Suppressor macrophage treated with lipopolysaccharide for 4 hours (primary cell): ENCODE results near the gene TCF7L2.
A peak's percentile ranks its signal among the peaks of the same experiment; 100 is the strongest.

Source experiments
- DNase-seq: peaks from one replicate; pipeline ENCODE4 v3.0.0-alpha.2; 2020

The TCF7L2 gene

DNA sequence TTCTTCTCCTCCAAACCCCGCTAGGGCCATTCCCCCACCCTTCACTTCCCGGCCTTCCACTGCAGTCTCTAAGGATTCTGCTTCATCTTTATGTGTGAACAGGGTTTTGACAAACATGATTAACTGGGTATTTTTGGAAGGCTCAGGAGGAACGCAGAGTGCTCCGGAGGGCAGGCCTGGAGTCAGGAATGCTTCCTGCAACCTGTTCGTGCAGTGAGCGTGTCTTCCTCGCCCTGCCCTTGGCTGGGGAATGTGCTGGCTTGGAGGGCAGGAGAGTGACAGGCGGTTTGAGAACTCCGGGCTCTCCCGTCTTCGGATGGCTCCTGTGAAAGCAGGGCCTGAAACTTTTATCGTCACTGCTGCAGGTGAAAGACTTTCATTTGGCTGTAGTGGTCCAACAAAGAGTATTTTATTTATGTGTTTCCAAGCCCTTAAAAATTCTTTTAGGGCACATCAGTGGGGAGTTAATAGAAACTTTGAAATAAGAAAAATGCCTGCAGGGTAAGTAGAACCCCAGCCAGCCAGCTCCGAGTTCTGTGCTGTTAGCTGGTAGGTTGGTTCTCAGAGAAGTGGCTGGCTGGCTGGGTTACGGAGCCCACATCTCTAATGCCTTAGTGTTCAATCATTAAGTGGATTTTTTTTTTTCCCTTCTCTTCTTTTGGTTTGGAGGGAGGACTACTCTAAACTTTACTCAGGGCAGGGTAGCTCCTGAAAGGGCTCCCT lies 51.0 kb downstream of the TCF7L2 start:
- no peak for DNase-seq

DNA sequence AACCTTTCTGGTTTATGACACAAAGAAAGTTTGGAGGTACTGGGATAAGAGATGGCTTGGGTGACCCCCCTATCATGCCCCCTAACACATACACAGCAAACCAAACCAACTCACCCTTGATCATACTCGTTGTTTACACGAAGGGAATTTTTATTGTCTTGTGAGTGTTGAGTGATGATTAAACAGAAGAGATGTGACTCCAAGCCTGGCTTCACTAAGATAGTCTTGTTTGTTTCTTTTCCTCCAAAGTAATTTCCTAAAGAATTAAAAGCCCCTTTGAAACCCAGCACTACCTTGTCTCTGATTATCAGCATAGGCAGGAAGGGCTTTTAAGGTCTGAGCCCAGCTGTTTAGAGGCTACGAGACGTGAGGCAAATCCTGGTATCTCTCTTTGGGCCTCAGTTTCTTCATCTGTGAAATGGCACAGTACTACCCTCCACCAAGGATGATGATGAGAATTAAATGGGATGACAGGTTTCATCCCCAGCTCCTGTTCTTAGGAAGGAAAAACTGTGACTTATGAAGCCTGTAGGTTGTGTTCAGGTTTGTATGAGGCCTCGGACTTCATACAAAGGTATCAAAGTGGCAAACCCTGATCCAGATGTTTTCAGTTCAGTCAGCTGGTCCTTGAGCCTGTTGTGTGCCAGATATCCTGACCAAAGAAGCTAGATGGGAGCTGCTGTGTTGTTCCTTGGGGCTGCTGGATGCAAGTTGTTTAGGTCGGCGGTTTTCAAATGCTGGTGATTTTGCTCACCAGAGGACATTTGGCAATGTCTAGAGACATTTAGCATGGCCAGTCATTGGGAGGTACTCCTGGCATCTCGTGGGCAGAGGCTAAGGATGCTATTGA lies 51.8 kb downstream of the TCF7L2 start:
- no peak for DNase-seq

DNA sequence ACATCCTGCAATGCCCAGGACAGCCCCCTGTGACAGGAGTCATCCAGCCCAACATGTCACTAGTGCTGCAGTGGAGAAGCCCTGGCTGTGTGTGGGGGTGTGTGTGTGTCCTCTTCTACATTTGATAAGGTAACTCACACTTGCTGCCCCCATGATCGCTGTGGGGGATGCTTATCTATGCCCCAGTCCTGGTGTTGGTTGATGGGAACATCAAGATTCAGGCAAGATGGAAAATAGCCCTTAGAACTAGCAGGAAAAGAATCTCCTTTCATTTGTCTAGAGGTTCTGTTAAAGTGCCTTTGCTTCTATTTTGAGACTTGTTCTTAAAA lies 52.4 kb downstream of the TCF7L2 start:
- no peak for DNase-seq

DNA sequence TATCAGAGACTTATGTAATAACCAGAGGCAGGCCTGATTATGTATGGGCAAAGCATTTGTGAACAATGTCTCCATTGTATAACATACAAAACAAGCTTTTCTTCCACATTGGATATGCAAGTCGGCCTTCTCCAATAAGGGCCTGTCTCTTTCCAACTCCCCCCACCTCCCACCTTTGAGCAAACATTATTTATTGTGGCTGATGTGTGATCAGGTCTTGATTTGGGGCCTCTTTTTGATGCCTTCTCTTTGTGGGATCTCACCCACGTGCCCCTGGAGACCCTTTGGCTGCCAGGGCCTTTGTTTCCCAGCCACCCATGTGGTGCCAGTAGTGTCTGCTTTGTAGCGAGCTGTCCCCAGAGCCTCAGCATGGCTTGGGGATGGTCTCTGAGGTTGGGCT lies 53.0 kb downstream of the TCF7L2 start:
- no peak for DNase-seq

DNA sequence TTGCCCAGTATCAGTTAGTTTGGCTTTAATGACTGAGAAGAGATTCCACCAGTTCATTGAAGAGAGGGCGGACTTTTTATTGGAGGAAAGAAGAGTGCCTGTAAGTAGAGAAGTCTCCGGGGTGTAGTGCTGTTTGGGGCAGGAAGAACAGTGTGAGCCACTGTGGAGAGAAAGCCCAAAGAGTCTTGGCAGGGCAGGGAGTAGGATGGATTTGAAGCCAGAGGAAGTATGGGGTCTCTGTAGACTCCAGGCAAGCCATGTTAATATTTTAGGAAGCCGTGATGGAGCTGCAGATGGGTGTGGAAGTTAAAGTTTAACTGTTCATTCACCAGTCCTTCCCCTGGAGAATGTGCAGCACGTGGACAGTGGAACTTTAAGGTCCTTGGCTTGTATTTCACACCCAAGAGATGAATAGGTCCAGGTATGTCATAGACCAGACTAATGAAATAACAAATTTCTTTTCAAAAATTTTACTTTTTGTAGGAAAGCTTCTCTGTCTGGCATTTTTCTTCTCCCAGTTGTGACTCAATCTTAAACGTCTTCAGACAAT lies 54.1 kb downstream of the TCF7L2 start:
- DNase-seq = no peak

DNA sequence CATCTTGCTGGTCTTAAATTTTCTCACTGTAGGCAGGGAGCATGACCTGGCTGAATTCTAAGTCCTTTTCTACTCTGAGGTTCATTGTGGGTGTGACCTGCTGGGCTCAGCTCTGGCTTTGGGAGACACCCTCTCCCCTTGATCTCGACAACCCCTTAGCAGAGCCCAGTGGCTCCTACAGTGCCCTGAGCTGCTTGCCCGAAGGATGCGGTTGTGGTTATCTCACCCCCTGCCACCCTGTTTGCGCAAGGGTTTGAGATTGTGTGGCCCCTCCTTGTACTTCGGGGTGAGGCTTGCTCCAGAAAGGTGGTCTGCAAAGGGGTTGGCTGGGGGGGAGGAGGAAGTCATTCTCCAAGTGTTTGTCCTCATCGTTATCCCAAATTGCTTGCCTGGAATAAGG lies 55.3 kb downstream of the TCF7L2 start:
- no peak for DNase-seq

DNA sequence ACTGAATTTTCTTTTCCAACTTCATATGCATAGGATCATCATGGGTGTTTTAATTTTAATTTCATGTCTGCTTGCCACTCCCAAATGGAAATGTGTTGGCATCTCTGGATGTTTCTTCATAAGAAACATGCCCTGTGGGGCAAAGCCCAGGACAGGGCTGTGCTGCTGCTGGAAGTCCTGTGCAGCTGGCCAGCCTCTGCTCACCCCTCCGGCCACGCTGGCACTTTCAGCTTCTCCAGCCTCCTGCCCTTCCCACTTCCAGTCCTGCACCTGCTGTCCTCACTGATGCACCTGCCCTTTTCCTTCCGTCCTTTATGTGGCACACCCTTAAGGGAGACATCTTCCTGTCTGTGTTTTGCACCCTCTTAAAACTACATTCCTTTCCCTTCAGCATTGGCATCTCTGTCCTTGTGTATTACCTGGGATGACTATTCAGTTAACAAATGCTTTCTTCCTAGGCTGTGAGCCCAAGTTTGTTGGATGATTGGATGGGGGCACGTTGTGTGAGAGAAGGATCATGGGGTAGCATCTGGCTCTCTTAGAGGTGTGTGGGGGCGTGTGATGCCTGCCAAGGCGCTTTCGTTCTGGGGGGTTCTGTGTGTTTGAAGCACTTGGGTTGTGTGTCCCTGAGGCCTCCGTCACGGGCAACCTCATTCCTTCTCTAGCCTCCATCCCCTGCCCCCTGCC lies 56.8 kb downstream of the TCF7L2 start:
- no peak for DNase-seq

DNA sequence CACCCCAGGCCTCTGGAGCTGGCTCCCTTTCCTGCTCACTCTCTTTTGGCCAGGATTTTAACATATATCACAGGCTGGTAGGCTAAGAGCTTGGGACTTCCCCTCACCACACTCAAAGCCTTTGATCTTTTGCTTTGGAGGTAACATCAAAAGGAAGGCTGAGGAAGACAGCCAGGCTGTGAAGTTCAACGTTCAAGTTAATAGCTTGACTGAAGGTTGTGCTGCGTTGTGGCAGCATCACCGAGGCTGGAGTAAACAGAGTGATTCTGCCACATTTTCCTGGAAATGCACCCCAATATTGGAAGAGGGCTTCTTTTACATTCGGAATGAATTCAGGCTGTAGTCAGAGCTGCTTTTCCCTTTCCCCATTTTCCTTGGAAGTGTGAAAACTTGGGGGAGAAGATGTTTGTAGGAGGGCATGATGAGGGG lies 57.3 kb downstream of the TCF7L2 start:
- DNase-seq = no peak

DNA sequence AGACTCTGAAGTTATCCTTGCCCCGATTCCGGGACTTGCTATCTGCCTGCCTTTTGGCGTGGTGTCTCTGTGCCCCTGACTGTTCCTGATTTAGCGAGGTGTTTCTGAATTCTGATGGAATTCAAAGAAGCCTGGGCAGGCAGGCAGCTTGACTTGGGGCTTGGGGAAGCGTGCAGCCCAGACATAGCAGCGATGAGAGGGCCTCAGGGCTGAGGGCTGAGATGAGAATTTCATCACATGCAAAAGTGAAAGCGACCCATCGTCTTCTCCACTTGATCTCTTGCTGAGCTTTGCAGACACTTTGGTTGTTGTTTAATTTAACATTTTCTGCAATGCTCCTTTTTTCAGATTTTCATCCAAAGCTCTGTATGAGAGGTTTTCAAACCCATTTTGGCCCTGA lies 57.8 kb downstream of the TCF7L2 start:
- DNase-seq = peak; percentile 61

DNA sequence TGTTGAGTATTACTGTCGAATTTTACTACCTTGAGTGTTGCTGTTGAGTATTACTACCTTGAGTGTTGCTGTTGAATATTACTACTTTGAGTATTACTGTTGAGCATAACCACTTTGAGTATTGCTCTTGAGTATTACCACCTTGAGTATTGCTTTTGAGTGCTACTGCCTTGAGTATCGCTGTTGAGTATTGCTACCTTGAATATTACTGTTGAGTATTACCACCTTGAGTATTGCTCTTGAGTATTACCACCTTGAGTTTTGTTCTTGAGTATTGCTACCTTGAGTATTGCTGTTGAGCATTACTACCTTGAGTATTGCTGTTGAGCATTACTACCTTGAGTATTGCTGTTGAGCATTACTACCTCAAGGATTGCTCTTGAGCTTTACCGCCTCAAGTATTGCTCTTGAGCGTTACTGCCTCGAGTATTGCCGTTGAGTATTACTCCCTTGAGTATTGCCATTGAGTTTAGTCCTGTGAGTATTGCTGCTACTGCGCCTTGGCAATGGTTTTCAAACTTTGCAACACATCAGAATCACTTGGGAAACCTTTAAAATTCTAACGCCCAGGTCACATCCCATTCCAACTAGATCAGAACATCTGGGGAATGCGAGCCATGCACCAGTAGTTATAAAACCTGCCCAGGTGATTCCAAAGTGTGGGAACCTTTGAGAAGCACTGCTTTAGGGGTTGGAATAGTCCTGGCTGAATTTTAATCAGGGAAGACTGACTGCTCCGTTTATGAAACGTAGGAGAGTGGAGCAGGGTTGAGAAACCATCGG lies 61.7 kb downstream of the TCF7L2 start:
- no peak for DNase-seq

DNA sequence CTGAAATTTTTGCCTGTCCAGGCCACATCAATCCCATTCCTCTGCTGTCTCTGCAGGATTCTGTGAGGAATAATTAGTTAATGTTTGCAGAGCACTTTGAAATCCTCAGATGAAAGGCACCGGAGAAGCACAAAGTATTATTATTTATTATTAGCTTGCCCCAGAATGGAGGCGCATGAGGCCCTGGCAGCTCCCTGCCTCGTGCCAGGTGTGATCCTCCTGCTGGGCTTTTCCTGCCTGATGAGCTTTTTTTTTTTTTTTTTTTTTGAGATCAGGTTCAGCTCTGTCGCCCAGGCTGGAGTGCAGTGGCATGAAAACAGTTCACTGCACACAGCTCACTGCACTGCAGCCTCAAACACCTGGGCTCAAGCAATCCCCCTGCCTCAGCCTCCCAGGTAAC lies 65.2 kb downstream of the TCF7L2 start:
- no peak for DNase-seq

DNA sequence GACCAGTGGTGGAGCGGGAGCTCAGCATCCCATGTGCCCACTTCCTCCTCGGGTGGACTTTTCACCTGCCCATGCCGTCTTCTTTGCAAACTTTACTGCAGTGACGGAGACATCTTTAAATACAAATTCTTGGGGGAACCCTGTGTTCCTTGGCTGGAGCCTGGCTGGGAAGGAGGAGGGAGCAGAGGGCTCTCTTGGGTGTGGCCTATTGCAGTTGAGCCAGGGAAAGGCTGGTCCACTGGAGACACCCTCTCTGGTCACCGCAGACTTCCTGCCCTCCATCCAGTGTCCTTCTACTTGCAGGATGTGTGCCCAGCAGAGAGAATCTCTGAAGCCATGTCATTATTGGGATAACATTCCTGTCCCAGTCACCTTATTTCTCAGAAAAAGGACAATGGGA lies 67.3 kb downstream of the TCF7L2 start:
- DNase-seq = no peak

DNA sequence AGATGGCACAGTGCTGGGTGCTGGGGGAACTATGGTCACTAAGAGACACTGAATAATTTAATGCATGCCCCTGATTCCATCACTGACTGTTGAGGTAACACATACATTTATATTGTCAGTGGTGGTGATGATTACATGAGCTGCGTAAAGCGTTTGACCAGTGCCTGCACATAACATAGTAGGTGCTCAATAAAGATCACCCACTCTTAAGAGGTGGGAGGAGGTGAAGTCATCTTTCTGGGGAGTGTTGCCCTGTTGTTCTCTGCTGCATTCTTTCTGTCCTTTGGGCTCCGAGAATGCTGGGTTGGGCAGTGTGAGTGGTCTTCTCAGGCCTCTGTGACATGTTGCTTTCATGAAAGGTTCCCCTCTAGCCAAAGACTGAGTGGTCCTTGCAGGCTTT lies 68.0 kb downstream of the TCF7L2 start:
- no peak for DNase-seq

DNA sequence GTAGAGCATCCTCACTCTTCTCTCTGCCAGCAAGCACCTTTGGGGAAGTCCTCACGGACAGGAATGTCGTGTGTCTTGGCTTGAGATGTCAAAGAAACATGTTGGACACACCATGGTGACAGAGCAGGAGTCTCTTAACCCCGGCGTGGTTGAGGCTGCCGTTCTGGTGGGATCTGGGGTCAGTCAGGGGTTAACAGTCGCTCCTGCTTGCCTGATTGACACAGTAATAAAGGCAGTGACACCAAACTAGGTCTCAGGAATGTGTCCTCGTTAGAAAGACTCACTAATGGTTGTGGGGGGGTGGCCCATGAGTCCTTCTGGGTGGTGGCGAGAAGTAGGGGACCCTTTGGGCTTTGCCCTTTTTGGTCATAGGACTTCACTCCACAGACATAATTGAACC lies 69.0 kb downstream of the TCF7L2 start:
- DNase-seq = no peak

DNA sequence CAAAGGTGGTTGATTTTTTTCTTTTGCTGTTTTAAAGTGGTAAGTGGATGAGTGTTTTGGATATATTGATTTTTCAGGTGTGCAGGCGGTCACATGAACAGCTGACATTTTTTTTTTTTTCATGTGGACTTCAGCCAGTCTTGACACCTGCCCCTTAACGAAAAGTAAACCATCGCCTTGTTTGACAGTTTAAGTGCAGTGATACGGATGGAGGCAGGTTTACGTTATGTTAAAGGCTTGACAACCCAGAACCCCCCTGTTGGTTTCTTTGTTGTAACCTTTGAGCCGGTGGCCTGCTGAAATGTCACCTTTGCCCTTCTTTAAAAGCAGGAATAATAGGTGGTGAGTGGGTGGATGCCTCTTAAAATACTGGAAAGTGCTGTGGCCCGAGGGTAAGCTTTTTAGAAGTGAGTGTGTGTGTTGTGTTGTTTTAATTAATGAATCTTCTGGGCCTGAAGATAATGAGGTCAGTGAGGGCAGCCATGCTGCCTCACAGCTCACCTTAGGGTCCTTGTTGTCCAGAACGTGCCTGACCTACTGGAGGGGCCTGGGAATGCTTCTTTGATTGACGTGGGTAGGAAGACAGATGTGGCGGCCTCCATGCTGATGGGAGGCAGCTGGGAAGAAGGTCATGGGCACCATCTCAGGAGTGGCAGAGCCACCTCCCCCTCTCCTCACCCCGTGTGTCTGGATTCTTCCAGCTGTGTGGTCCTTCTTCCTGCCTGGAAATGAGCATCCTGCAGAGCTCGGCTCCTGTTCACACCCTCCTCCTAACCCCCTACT lies 69.8 kb downstream of the TCF7L2 start:
- no peak for DNase-seq

DNA sequence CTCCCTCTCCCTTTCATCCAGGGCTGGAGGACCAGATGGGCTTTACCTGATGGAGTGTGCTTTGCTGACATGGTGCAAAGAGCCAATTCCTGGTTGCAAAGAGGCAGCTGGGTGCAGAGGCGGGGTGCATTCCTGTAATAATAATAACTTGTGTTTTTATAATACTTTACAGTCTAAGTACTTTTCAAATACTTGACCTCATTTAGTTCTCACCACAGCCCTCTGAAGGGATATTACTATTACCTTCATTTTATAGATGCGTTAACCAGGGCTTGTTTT lies 70.4 kb downstream of the TCF7L2 start:
- no peak for DNase-seq

DNA sequence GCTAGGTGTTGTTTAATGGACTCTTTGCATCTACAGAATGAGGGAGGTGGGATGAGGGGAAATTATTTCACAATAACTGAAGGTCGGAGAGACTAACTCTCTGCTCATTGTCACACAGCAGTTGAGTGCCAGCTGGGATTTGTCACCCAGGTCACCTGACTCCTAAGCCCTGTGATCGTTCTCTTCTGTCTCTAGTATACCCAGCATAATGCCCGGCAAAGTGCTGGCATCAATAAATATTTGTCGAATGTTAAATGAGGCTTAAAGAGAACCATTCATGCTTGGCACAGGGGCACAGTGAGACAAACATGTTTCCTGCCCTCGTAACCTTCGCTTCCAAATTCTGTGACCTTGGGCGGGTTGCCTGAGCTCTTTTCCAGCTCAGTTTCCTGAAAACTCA lies 70.8 kb downstream of the TCF7L2 start:
- DNase-seq = no peak

DNA sequence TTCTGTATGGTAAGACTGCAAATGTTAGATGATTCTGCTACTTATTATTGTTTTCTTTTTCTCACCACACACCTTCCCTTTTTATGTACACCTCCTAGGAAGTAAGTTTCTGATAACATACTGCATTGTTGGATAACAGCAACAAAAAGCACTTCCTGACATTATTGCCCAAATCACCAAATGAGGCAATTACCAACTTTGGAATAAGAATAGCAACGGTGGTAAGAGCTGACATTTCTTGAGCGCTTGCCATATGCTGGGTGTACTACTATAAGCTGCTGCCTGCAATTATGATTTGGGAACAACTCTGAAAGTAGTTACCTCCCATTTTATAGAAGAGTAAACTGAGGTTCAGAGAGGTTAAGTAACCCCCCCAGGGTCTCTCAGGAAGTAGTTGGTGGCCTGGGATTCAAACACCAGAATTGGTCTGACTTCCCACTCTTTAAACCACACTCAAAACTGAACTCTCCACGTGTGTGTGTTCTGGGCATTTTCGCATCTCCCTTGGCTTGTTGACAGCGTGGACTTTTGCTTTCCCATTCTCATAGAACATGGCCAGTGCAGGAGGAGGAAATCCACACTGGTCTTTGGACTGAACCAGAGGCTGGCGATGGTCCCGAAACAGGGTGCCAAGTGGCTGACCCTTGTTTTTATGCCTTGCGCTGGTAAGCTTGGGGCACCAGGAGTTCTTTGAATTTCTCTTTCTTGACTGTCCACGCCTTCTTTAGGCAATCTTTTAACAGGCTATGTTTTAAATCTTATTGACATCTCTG lies 71.4 kb downstream of the TCF7L2 start:
- DNase-seq = no peak

DNA sequence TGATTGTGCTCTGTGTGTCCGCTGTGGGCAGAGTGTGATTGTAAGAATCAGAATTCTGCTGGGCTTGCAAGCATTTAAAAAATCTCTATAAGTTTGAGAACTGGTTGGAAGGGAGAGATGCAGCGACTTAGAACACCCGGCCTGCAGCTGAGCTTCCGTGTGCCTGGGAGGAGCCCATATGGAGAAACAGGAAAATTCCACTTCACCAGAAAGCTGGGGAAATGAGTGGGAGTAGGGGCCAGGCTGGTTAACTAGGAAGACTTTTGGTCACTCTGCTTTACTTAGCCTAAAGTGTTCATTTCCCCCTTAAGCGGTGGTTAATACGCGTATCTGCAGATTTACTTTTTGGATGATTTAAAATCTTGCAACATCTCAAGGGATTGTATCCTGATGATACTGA lies 72.2 kb downstream of the TCF7L2 start:
- DNase-seq = no peak

DNA sequence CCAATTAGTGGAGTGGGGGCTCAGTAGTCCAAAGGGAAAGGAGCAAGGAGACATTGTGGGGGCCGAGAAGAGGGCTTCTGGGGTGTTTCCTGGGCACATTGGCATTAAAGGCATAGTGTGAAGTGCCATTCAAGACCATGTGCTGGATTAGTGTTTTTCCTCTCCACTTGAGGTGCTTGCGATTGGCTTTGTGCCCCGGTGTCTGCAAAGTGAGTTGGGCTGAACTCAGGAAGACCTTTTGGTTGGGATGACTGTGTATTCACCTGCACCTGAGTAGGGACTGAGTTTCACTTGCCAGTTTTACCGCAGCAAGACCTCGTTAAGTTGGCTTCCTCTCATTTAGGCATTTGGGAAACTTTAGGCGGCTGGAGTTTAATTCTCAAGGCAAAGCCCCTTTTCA lies 73.0 kb downstream of the TCF7L2 start:
- DNase-seq = no peak

DNA sequence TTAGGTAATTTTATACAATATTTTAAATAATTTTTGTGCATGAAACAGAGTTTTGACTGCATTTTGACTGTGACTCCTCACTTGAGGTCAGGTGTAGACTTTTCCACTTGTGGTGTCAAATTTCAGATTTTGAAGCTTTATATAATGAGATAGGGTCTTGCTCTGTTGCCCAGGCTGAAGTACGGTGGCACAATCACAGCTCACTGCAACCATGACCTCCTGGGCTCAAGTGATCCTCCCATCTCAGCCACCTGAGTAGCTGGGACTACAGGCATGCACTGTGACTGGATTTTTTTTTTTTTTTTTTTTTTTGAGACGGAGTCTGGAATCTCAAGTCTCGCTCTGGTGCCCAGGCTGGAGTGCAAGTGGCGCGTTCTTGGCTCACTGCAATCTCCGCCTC lies 74.9 kb downstream of the TCF7L2 start:
- no peak for DNase-seq

DNA sequence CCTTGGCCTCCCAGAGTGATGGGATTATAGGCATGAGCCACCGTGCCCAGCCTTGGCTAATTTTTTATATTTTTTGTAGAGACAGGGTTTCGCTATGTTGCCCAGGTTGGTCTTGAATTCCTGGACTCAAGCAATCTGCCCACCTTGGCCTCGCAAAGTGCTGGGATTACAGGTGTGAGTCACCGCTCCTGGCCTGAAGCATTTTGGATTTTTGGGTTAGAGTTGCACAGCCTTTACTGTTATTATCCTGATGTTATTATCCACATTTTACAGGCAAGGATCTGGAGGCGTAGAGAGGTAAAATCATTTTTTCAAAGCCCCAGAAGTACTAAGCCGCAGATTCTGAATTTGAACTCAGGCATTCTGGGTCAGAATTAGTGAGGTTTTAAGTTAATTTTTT lies 75.4 kb downstream of the TCF7L2 start:
- DNase-seq = no peak
